ENCODE measurements around the gene CCN5.

DNA sequence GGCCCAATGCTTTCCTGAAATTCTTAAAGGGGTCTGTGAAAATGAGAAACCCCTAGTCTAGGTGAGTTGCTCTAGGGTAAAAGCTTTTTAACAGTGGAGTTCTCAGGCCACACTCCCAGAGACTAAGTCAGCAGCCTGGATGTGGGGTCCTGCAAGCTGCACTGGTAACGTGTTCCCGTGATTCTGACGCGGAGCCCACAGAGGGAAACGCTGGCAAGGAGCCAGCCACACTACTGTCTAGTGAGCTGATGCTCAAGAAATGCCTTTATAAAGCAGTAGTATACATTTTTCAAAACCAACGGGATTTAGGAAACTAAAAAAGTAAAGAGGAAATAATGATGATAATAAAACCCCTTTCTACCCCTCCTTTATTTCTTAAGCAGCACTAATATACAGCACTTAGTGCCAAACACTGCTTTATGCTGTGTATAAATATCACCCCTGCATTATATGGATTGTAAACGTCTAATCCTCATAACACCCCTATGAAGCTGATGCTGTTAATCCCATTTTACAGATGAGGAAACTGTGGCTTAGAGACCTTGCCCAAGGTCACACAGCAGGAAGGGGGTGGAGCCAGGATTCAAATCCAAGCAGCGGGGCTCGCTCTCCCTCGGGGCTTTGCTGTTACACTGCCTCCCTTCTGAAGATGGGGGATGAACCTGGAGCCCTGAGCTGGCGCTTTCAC lies 55.5 kb downstream of the CCN5 start:
- TF ChIP-seq CTCF (IDR thresholded peaks at IDR 0.05; ENCODE audit: low read depth, low read length) (no peak), EZH2phosphoT487 (IDR thresholded peaks at IDR 0.05; ENCODE audit: low read depth) (no peak)

All from OCI-LY3 (cell line).